PC-9 (cell line): ENCODE data around the gene LONP2. TPM values are rescaled to one million over a fixed set of nuclear protein-coding genes. Genes with fewer than 3 reads are reported as not detected.

ENCODE experiments used
- BruUV-seq: library from RNA; stranded (reverse); fragments of 400-500 nt; replicated peaks from 2 replicates; lab custom pipeline; 2021; lab: Mats Ljungman, UMichigan
- CTCF ChIA-PET: fragments of 300-600 bp; sonication (Branson Sonifier 250); formaldehyde crosslinking; loops from one replicate; lab custom pipeline; 2022; ENCODE audit warnings: antibody characterized with exemption; lab: Charles Lee
- POLR2A ChIA-PET: fragments of 300-600 bp; sonication (Branson Sonifier 250); formaldehyde crosslinking; loops from one replicate; lab custom pipeline; 2022; ENCODE audit warnings: antibody characterized with exemption; ENCODE audit not compliant: unreplicated experiment; lab: Charles Lee
- DNase-seq, 2 experiments: peaks; one replicate each; pipeline versions ENCODE4 v3.0.0 to v3.0.0-alpha.2; 2015 to 2022; ENCODE audit warnings: mixed read lengths in 1 of 2
- H2AFZ ChIP-seq: fragments of 200-600 bp; sonication (generic); 2 replicates; pipeline ENCODE4 v1.8.1; 2017; ENCODE audit warnings: antibody characterized with exemption
- H3F3A ChIP-seq: fragments of 200-600 bp; sonication (generic); 2 replicates; pipeline ENCODE4 v1.8.1; 2017; ENCODE audit warnings: antibody characterized with exemption, mild to moderate bottlenecking, low read depth; ENCODE audit not compliant: insufficient read depth
- H3K27ac ChIP-seq: fragments of 200-600 bp; sonication (generic); 2 replicates; pipeline ENCODE4 v1.6.1; 2016; ENCODE audit warnings: mixed run types
- H3K27me3 ChIP-seq: fragments of 200-600 bp; sonication (generic); 2 replicates; pipeline ENCODE4 v1.6.1; 2016; ENCODE audit warnings: low read depth, mixed run types; ENCODE audit not compliant: insufficient read depth
- H3K36me3 ChIP-seq: fragments of 200-600 bp; sonication (generic); 2 replicates; pipeline ENCODE4 v1.6.1; 2016; ENCODE audit warnings: low read depth, mixed run types
- H3K4me1 ChIP-seq: fragments of 200-600 bp; sonication (generic); replicated peaks from 2 replicates; pipeline ENCODE4 v1.6.1; 2016; ENCODE audit warnings: mixed run types; ENCODE audit not compliant: insufficient read depth
- H3K4me2 ChIP-seq: fragments of 200-600 bp; sonication (generic); 2 replicates; pipeline ENCODE4 v1.6.1; 2017; ENCODE audit warnings: mixed run types
- H3K4me3 ChIP-seq: fragments of 200-600 bp; sonication (generic); 2 replicates; pipeline ENCODE4 v1.6.1; 2016; ENCODE audit warnings: mixed run types
- H3K79me2 ChIP-seq: fragments of 200-600 bp; sonication (generic); 2 replicates; pipeline ENCODE4 v1.6.1; 2017; ENCODE audit warnings: low read depth, mixed run types
- H3K9me2 ChIP-seq: fragments of 200-600 bp; sonication (generic); 2 replicates; pipeline ENCODE4 v1.8.1; 2017; ENCODE audit warnings: mild to moderate bottlenecking; ENCODE audit not compliant: insufficient read depth
- H3K9me3 ChIP-seq: fragments of 200-600 bp; sonication (generic); 2 replicates; pipeline ENCODE4 v1.8.1; 2016; ENCODE audit warnings: low read depth; ENCODE audit not compliant: insufficient read depth
- H4K20me1 ChIP-seq: fragments of 200-600 bp; sonication (generic); 2 replicates; pipeline ENCODE4 v1.8.1; 2017; ENCODE audit not compliant: insufficient read depth
- EZH2 ChIP-seq: fragments of 200-600 bp; sonication (generic); IDR thresholded peaks from 2 replicates; pipeline ENCODE4 v1.8.0; 2017; ENCODE audit warnings: antibody characterized with exemption, low read depth
- intact Hi-C: fragments of 100-400 bp; cut with micrococcal nuclease; formaldehyde crosslinking; loops from one replicate; pipeline ENCODE4 v1.10.0; 2022; ENCODE audit not compliant: unreplicated experiment
- total RNA-seq: library from RNA; stranded (reverse); gene quantifications from 2 replicates; pipeline ENCODE4 v1.2.3, GENCODE V29; 2021
- TF ChIP-seq, protein P1 (sequence below): fragments of 200-600 bp; sonication (generic); conservative IDR thresholded peaks from 2 replicates; pipeline ENCODE4 v1.6.1; 2017; ENCODE audit warnings: mixed run types, antibody characterized with exemption, mild to moderate bottlenecking, moderate library complexity

Gene LONP2
- total RNA-seq, 1 experiment from 2014 or later: 47.0 TPM

DNA sequence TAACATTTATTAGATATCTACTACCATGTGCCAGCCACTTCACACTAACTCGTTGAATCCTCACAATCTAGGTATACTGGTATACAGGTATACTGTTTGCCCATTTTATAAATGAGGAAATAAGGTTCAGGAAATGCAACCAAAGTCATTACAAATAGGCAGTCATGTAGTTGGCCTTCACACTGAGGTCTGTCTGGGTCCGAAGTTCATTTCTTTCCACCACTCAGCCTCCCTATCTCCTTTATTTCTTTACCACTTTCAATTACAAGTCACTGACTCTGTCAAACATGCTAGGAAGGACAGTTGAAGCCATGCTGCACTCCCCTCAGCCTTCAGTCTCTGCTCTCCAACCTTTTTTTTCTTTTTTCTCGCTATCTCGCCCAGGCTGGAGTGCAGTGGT lies 161.8 kb downstream of the LONP2 start:
- POLR2A ChIA-PET: no interaction called here
- BruUV-seq: no TSS peak
- no peak for DNase-seq

More for the DNA sequence above, 161.8 kb downstream of the LONP2 start:
- CTCF ChIA-PET: no interaction called here
- Histone ChIP-seq H3F3A (peaks cover 22% of the 10 kb centered on the region), H3K4me2 (no peak overlapping the region), H3K9me2 (no peaks in the 10 kb centered on the region), H2AFZ (no peak overlapping the region), H3K4me3 (no peak overlapping the region), H3K27me3 (no peaks in the 10 kb centered on the region), H4K20me1 (no peaks in the 10 kb centered on the region), H3K9me3 (no peaks in the 10 kb centered on the region), H3K79me2 (no peaks in the 10 kb centered on the region), H3K27ac (no peak overlapping the region), H3K36me3 (no peaks in the 10 kb centered on the region), H3K4me1 (peaks cover 40% of the 10 kb centered on the region)
- TF ChIP-seq EZH2: no peak
- TF ChIP-seq, protein P1, sequence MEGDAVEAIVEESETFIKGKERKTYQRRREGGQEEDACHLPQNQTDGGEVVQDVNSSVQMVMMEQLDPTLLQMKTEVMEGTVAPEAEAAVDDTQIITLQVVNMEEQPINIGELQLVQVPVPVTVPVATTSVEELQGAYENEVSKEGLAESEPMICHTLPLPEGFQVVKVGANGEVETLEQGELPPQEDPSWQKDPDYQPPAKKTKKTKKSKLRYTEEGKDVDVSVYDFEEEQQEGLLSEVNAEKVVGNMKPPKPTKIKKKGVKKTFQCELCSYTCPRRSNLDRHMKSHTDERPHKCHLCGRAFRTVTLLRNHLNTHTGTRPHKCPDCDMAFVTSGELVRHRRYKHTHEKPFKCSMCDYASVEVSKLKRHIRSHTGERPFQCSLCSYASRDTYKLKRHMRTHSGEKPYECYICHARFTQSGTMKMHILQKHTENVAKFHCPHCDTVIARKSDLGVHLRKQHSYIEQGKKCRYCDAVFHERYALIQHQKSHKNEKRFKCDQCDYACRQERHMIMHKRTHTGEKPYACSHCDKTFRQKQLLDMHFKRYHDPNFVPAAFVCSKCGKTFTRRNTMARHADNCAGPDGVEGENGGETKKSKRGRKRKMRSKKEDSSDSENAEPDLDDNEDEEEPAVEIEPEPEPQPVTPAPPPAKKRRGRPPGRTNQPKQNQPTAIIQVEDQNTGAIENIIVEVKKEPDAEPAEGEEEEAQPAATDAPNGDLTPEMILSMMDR: no peak
- intact Hi-C loops: no loop called here

Other genes with a start within 250 kb of the LONP2 start
- gene ABCC12, start 88.3 kb upstream of the LONP2 start, total RNA-seq: not detected in 2 replicates
- gene ABCC11, start 3.2 kb downstream of the LONP2 start, total RNA-seq: 0.83 and 1.9 TPM in 2 replicates
- 18.6 and 22.8 TPM in 2 replicates for gene SIAH1, start 141.1 kb downstream of the LONP2 start, total RNA-seq